Measurements from ENCODE around the gene ZNF775.
"Not testable (repeated sequence)": the region's sequence is repeated elsewhere in the genome, so short reads cannot be mapped to it uniquely, and the experiment has no call there.

The ZNF775 gene

DNA sequence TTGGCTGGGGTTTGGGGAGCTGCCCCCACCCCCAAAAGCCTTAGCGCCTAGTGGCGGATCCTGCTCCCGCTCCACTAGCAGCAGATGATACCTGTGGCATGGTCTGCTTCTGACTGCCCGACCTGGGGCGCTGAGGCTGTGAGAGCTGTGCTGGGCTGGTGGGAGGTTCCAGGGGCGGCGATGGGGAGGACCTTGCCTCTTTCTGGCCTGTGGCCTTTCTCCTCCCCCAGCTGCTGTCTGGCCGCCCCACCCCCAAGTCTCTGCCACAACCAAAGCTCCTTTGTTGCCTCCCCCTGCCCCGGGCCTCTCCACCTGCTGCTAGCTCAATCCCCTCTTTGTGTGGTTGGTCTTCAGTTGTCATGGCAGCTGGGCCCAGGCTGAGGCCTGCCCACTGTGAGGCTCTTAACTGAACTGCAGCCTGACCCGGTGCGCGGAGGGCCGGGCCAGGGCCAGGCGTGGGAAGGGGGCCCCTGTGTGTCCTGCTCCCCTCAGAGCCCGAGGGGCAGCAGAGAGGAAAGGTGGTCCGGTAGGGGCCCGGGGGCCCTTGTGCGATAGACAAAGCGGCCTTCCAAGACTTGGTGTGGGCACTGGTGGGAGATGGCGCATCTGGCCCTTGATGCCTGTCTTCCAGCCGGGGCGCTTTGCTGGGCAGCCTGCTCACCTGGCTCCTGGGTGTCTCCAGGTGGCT lies 4.7 kb downstream of the ZNF775 start:
- peaks cover 56% of the 10 kb centered on the region for H3K4me1 ChIP-seq (ENCODE audit: control insufficient read depth, low read length)
- peak overlapping the region; percentile 86 for H3K4me2 ChIP-seq (ENCODE audit: low read length)
- TF ChIP-seq, protein P1, sequence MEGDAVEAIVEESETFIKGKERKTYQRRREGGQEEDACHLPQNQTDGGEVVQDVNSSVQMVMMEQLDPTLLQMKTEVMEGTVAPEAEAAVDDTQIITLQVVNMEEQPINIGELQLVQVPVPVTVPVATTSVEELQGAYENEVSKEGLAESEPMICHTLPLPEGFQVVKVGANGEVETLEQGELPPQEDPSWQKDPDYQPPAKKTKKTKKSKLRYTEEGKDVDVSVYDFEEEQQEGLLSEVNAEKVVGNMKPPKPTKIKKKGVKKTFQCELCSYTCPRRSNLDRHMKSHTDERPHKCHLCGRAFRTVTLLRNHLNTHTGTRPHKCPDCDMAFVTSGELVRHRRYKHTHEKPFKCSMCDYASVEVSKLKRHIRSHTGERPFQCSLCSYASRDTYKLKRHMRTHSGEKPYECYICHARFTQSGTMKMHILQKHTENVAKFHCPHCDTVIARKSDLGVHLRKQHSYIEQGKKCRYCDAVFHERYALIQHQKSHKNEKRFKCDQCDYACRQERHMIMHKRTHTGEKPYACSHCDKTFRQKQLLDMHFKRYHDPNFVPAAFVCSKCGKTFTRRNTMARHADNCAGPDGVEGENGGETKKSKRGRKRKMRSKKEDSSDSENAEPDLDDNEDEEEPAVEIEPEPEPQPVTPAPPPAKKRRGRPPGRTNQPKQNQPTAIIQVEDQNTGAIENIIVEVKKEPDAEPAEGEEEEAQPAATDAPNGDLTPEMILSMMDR (IDR thresholded peaks at IDR 0.05; ENCODE audit: low read depth, low read length, poor library complexity, severe bottlenecking): no peak
- no peak for TF ChIP-seq EZH2phosphoT487 (IDR thresholded peaks at IDR 0.05; ENCODE audit: borderline replicate concordance, low read length)

DNA sequence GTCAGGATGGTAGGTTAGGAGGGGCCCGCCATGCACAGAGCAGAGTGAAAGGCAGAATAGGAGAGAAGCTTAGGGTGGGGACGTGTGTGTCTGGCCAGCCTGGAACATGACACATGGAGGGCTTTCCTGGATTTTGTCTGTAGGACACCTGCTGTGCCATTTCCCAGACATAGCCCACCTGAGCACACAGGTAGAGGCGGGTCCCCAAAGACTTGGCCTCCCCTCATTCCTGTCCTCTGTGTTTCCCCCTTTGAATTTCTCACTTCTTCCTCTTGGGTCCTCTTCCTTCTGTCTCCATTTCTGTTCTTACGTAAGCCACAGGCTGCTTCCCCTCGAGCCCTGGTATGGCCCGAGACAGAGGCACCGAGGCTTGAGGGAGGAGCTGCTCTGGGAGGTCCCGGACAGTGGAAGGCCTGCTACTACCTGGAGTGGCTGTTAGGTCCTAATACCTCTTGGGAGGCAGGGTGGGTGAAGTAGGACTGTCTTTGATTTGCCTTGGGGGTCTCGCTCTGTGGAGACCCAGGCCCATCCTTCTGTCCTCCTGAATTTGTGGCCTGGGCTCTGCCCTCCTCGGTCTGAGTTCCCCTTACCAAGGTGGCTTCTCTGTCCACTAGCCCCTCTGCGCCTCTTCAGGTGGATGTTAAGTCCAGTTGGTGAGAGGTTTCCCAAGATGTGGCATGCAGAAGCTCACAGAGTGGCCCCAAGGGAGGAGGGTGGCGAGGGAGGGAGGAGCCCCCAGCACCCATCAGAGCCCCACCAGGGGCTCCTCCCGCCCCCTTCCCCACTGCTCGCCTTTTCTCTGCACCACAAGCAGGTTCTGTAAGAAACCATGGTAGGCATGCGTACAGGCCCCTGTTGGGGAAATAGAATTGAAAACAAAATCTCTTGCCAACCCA lies 5.5 kb downstream of the ZNF775 start:
- peaks cover 56% of the 10 kb centered on the region for H3K4me1 ChIP-seq (ENCODE audit: control insufficient read depth, low read length)
- peaks cover 12% of the 10 kb centered on the region for H3F3A ChIP-seq (ENCODE audit: control insufficient read depth, insufficient read depth)
- H4K20me1 ChIP-seq (ENCODE audit: control insufficient read depth, insufficient read depth, low read depth, low read length): no peaks in the 10 kb centered on the region; the same call in 1 of the 2 replicates
- H3K9me3 ChIP-seq (ENCODE audit: control insufficient read depth, insufficient read depth, low read length): no peaks in the 10 kb centered on the region
- TF ChIP-seq, protein P1 (IDR thresholded peaks at IDR 0.05; ENCODE audit: low read depth, low read length, poor library complexity, severe bottlenecking): no peak
- no peak for TF ChIP-seq EZH2phosphoT487 (IDR thresholded peaks at IDR 0.05; ENCODE audit: borderline replicate concordance, low read length)
- H3K27me3 ChIP-seq (ENCODE audit: control insufficient read depth, low read length): no peaks in the 10 kb centered on the region
- H3K9me2 ChIP-seq (replicated peaks; ENCODE audit: control insufficient read depth, low read length): no peaks in the 10 kb centered on the region
- H3K27ac ChIP-seq (ENCODE audit: low read depth, low read length): no peak overlapping the region
- H3K79me2 ChIP-seq (ENCODE audit: control insufficient read depth, low read length): peaks cover 50% of the 10 kb centered on the region
- H3K4me3 ChIP-seq (ENCODE audit: low read length): no peak overlapping the region
- H3K4me2 ChIP-seq (ENCODE audit: low read length): peak overlapping the region; percentile 86; the same call in 1 of the 2 replicates
- peaks cover 15% of the 10 kb centered on the region for H3K36me3 ChIP-seq (ENCODE audit: control insufficient read depth, low read length)

More for the DNA sequence above, 4.7 kb downstream of the ZNF775 start:
- Histone ChIP-seq H3K4me3 (ENCODE audit: low read length) (peak overlapping the region; percentile 72), H3K27me3 (ENCODE audit: control insufficient read depth, low read length) (no peaks in the 10 kb centered on the region), H3K9me2 (replicated peaks; ENCODE audit: control insufficient read depth, low read length) (no peaks in the 10 kb centered on the region), H4K20me1 (ENCODE audit: control insufficient read depth, insufficient read depth, low read depth, low read length) (no peaks in the 10 kb centered on the region; the same call in 1 of the 2 replicates), H3F3A (ENCODE audit: control insufficient read depth, insufficient read depth) (peaks cover 12% of the 10 kb centered on the region), H3K36me3 (ENCODE audit: control insufficient read depth, low read length) (peaks cover 15% of the 10 kb centered on the region), H3K79me2 (ENCODE audit: control insufficient read depth, low read length) (peaks cover 54% of the 10 kb centered on the region), H3K27ac (ENCODE audit: low read depth, low read length) (peak overlapping the region; percentile 67), H3K9me3 (ENCODE audit: control insufficient read depth, insufficient read depth, low read length) (no peaks in the 10 kb centered on the region)

DNA sequence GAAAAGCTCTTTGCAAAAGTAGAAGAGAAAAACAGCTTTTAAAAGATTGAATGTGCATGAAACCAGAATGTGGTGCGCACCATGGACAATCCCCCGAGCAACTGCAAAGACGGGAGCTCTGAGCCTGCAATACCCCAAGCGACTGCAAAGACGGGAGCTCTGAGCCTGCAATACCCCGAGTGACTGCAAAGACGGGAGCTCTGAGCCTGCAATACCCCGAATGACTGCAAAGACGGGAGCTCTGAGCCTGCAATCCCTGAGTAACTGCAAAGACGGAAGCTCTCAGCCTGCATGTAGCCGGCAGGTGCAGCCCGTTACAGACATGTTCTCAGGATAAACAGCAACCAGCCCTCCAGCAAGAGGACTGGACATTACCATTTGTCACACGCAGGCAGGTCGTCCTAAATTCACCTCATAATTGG lies 6.2 kb downstream of the ZNF775 start:
- Histone ChIP-seq H3K27ac (ENCODE audit: low read depth, low read length) (no peak overlapping the region), H3F3A (ENCODE audit: control insufficient read depth, insufficient read depth) (peaks cover 8% of the 10 kb centered on the region), H3K9me3 (ENCODE audit: control insufficient read depth, insufficient read depth, low read length) (no peaks in the 10 kb centered on the region), H3K27me3 (ENCODE audit: control insufficient read depth, low read length) (no peaks in the 10 kb centered on the region), H3K4me1 (ENCODE audit: control insufficient read depth, low read length) (peaks cover 51% of the 10 kb centered on the region), H3K4me3 (ENCODE audit: low read length) (no peak overlapping the region), H3K9me2 (replicated peaks; ENCODE audit: control insufficient read depth, low read length) (no peaks in the 10 kb centered on the region), H3K36me3 (ENCODE audit: control insufficient read depth, low read length) (peaks cover 18% of the 10 kb centered on the region), H3K4me2 (ENCODE audit: low read length) (no peak overlapping the region), H3K79me2 (ENCODE audit: control insufficient read depth, low read length) (peaks cover 44% of the 10 kb centered on the region), H4K20me1 (ENCODE audit: control insufficient read depth, insufficient read depth, low read depth, low read length) (no peaks in the 10 kb centered on the region; the same call in 1 of the 2 replicates)
- TF ChIP-seq, protein P1 (IDR thresholded peaks at IDR 0.05; ENCODE audit: low read depth, low read length, poor library complexity, severe bottlenecking): no peak
- TF ChIP-seq EZH2phosphoT487 (IDR thresholded peaks at IDR 0.05; ENCODE audit: borderline replicate concordance, low read length): no peak

DNA sequence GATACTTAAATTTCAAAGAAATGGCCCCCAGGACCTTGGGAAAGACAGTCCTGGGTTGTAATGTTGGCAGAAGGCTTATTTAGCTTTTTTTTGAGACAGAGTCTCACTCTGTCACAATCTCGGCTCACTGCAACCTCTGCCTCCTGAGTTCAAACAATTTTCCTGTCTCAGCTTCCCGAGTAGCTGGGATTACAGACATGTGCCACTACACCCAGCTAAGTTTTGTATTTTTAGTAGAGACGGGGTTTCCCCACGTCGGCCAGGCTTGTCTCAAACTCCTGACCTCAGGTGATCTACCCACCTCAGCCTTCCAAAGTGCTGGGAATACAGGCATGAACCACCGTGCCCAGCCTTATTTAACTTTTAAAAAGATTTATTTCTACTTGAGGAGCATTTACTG lies 6.8 kb downstream of the ZNF775 start:
- Histone ChIP-seq H3K4me1 (ENCODE audit: control insufficient read depth, low read length) (peaks cover 45% of the 10 kb centered on the region), H3K79me2 (ENCODE audit: control insufficient read depth, low read length) (peaks cover 38% of the 10 kb centered on the region), H3K36me3 (ENCODE audit: control insufficient read depth, low read length) (peaks cover 23% of the 10 kb centered on the region)
- H3K4me3 ChIP-seq (ENCODE audit: low read length); H3K4me2 ChIP-seq (ENCODE audit: low read length); H4K20me1 ChIP-seq (ENCODE audit: control insufficient read depth, insufficient read depth, low read depth, low read length); H3K27ac ChIP-seq (ENCODE audit: low read depth, low read length); H3K9me2 ChIP-seq (replicated peaks; ENCODE audit: control insufficient read depth, low read length); H3K9me3 ChIP-seq (ENCODE audit: control insufficient read depth, insufficient read depth, low read length); H3F3A ChIP-seq (ENCODE audit: control insufficient read depth, insufficient read depth); H3K27me3 ChIP-seq (ENCODE audit: control insufficient read depth, low read length): not testable (repeated sequence)

All from DOHH2 (cell line).